DOHH2 (cell line): Measurements from ENCODE around the gene MYBPC2.

Source experiments
- EZH2phosphoT487 ChIP-seq: fragments of 200-600 bp; sonication (generic); IDR thresholded peaks from 2 replicates; pipeline ENCODE4 v1.6.1; 2017; ENCODE audit warnings: borderline replicate concordance, mild to moderate bottlenecking, antibody characterized with exemption, low read length, moderate library complexity, mixed read lengths
- TF ChIP-seq, protein P1 (sequence below): fragments of 200-600 bp; sonication (generic); IDR thresholded peaks from one replicate; pipeline ENCODE4 v1.5.1; 2014; ENCODE audit warnings: antibody characterized with exemption, mild to moderate bottlenecking, low read depth, low read length; ENCODE audit not compliant: poor library complexity, severe bottlenecking

- TF ChIP-seq, protein P1, sequence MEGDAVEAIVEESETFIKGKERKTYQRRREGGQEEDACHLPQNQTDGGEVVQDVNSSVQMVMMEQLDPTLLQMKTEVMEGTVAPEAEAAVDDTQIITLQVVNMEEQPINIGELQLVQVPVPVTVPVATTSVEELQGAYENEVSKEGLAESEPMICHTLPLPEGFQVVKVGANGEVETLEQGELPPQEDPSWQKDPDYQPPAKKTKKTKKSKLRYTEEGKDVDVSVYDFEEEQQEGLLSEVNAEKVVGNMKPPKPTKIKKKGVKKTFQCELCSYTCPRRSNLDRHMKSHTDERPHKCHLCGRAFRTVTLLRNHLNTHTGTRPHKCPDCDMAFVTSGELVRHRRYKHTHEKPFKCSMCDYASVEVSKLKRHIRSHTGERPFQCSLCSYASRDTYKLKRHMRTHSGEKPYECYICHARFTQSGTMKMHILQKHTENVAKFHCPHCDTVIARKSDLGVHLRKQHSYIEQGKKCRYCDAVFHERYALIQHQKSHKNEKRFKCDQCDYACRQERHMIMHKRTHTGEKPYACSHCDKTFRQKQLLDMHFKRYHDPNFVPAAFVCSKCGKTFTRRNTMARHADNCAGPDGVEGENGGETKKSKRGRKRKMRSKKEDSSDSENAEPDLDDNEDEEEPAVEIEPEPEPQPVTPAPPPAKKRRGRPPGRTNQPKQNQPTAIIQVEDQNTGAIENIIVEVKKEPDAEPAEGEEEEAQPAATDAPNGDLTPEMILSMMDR: no peak
- TF ChIP-seq EZH2phosphoT487: no peak
Measured at GRCh38 chr19:50447053-50447452, 14.4 kb downstream of the MYBPC2 start.
